HG02870 (cell line): ENCODE results near the gene ARPIN.
"Not testable (repeated sequence)": the region's sequence is repeated elsewhere in the genome, so short reads cannot be mapped to it uniquely, and the experiment has no call there.

ENCODE experiments used
- ATAC-seq: cut with Tn5 transposase; IDR thresholded peaks from one replicate; pipeline ENCODE4 v1.9.1; 2021; ENCODE audit warnings: mild to moderate bottlenecking, moderate library complexity; ENCODE audit not compliant: unreplicated experiment

The ARPIN gene

GRCh38 chr15:89878323-89878722, 34.4 kb downstream of the ARPIN start:
- no peak for ATAC-seq

- ATAC-seq = no peak
Measured at GRCh38 chr15:89877083-89877425, 35.7 kb downstream of the ARPIN start.

GRCh38 chr15:89876396-89877082, 36.2 kb downstream of the ARPIN start:
- no peak for ATAC-seq

GRCh38 chr15:89875741-89876140, 37.0 kb downstream of the ARPIN start:
- ATAC-seq = no peak

GRCh38 chr15:89874926-89875564, 37.7 kb downstream of the ARPIN start:
- ATAC-seq = no peak

- no peak for ATAC-seq
Measured at GRCh38 chr15:89870688-89871288, 42.0 kb downstream of the ARPIN start.

- no peak for ATAC-seq
Measured at GRCh38 chr15:89870006-89870405, 42.7 kb downstream of the ARPIN start.

- ATAC-seq = not testable (repeated sequence)
Measured at GRCh38 chr15:89869490-89869889, 43.3 kb downstream of the ARPIN start.

- ATAC-seq = no peak
Measured at GRCh38 chr15:89864958-89865739, 47.6 kb downstream of the ARPIN start.

- no peak for ATAC-seq
Measured at GRCh38 chr15:89863918-89864317, 48.8 kb downstream of the ARPIN start.

GRCh38 chr15:89860891-89861290, 51.9 kb downstream of the ARPIN start:
- ATAC-seq = no peak

- ATAC-seq = no peak
Measured at GRCh38 chr15:89860431-89860830, 52.3 kb downstream of the ARPIN start.

GRCh38 chr15:89858661-89859458, 53.9 kb downstream of the ARPIN start:
- ATAC-seq = no peak

GRCh38 chr15:89857673-89858072, 55.1 kb downstream of the ARPIN start:
- no peak for ATAC-seq

- ATAC-seq = no peak
Measured at GRCh38 chr15:89855948-89856347, 56.8 kb downstream of the ARPIN start.

- ATAC-seq = not testable (repeated sequence)
Measured at GRCh38 chr15:89854863-89855262, 57.9 kb downstream of the ARPIN start.

- ATAC-seq = no peak
Measured at GRCh38 chr15:89852342-89852995, 60.3 kb downstream of the ARPIN start.

GRCh38 chr15:89851673-89852341, 60.9 kb downstream of the ARPIN start:
- peak; percentile 63 for ATAC-seq

- ATAC-seq = peak; percentile 5
Measured at GRCh38 chr15:89848970-89849292, 63.8 kb downstream of the ARPIN start.

GRCh38 chr15:89847101-89847500, 65.7 kb downstream of the ARPIN start:
- no peak for ATAC-seq
